NT2/D1 (cell line): Measurements from ENCODE around the gene NFASC.

Experiments used
- YY1 ChIP-seq: IDR thresholded peaks from 2 replicates; pipeline ENCODE4 v1.6.1; 2011; ENCODE audit not compliant: insufficient read length, insufficient read depth
- ZNF274 ChIP-seq: IDR thresholded peaks from 2 replicates; pipeline ENCODE4 v1.6.1; 2011; ENCODE audit warnings: mild to moderate bottlenecking, low read depth, low read length

DNA sequence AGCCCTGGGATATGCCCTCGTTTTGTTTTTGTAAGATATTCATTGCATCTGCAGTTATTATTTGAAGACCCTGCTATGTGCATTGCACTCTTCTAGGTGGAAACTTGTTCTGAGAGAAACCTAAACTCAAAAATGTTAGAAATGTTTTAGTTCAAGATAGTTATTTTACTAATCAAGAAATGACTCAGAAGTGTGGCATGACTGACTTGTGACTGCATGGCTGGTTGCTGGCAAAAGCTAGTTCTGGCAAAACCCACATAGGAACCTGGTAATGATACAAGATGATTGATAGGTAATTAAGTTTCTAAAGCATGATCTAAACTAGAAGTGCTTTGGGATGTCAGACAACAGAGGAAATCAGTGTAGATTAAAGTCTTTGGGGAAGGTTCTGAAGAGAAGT, 33.8 kb upstream of the NFASC start:
- TF ChIP-seq ZNF274 (no peak), YY1 (no peak)
